IPS DF 19.7 (cell line): ENCODE measurements around the gene SPAG8.

Experiments
- DNase-seq: peaks from one replicate; pipeline ENCODE4 v3.0.0-alpha.2; 2013; ENCODE audit warnings: low read depth, low spot score

SPAG8 gene, protein sequence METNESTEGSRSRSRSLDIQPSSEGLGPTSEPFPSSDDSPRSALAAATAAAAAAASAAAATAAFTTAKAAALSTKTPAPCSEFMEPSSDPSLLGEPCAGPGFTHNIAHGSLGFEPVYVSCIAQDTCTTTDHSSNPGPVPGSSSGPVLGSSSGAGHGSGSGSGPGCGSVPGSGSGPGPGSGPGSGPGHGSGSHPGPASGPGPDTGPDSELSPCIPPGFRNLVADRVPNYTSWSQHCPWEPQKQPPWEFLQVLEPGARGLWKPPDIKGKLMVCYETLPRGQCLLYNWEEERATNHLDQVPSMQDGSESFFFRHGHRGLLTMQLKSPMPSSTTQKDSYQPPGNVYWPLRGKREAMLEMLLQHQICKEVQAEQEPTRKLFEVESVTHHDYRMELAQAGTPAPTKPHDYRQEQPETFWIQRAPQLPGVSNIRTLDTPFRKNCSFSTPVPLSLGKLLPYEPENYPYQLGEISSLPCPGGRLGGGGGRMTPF

GRCh38 chr9:35812025-35812602, at the start of gene SPAG8:
SPAG8 (minus strand) TSS chr9:35812262; CDS start chr9:35812147, 115 bp downstream.
- DNase-seq: peak; percentile 95

GRCh38 chr9:35861161-35861897, 49.3 kb upstream of the SPAG8 start:
- no peak for DNase-seq

DNA sequence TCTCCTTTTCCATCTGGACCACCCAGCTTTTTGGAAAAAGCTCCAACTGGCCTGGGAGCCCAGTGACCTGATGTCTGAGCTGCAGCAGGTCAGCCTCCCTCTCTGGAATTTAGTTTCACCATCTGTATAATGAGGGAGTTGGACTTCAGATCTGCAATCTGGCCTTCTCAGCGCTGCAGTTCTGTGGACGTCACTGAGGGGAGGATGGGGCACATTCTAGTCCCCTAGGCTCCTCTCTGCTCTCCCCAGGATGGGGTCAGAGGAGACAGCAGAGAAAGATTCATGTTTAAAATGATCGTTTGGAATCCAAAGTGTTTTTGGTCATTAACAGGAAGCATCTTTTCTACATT, 47.9 kb upstream of the SPAG8 start:
- no peak for DNase-seq

- no peak for DNase-seq
Measured at GRCh38 chr9:35859310-35859989, 47.4 kb upstream of the SPAG8 start.

GRCh38 chr9:35858458-35858857, 46.4 kb upstream of the SPAG8 start:
- no peak for DNase-seq

DNA sequence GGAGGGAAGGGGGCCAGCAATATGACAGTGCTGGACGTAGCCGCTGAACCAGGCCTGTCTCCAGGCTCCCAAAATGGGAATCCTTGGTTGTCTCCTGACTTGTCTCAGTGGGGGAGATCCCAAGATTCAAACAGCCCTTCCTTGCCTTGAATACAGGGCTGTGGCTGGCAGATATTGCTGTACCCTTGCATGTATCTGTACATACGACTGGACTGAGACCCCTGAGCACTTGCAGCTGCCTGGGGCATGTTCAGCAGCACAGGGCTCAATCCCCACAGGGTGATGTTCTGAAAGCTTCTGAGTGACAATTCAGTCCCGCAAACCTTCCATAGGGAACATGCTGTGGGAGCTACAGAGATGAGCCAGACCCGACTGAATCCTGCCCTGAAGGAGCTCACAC, 44.8 kb upstream of the SPAG8 start:
- DNase-seq: no peak

- DNase-seq: no peak
Measured at GRCh38 chr9:35856206-35856605, 44.1 kb upstream of the SPAG8 start.

- no peak for DNase-seq
Measured at GRCh38 chr9:35854091-35854762, 42.2 kb upstream of the SPAG8 start.

DNA sequence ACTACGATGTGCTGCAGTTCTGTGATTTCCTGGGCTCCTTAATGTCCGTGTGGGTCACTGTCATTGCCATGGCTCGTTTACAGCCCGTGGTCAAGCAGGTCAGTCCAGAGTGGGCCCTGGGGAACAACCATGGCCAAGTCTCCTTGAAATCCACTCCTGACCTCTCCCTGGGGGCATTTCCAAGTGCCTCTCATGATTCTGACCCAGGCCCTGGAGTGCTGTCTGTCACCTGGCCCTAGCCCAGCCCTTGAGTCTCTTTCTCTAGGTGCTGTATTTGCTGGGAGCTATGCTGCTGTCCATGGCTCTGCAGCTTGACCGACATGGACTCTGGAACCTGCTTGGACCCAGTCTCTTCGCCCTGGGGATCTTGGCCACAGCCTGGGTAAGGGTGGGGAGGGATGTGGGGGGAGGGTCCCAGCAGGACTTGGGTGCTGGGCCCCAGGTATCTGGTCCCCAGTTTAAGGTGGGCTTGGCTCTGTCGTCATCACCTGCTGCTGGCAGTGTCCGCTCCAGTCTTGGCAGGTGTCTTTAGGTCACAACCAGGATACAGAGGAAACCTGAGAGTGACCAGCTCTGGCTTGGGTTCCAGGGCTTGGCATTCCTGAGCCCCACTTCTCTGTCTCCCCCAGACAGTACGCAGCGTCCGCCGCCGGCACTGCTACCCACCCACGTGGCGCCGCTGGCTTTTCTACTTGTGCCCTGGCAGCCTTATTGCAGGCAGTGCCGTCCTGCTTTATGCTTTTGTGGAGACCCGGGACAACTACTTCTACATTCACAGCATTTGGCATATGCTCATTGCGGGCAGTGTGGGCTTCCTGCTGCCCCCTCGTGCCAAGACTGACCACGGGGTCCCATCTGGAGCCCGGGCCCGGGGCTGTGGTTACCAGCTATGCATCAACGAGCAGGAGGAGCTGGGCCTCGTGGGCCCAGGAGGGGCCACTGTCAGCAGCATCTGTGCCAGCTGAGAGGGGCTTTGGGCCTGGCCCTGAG, 41.1 kb upstream of the SPAG8 start:
- no peak for DNase-seq

GRCh38 chr9:35852267-35852815, 40.3 kb upstream of the SPAG8 start:
- DNase-seq: no peak

DNA sequence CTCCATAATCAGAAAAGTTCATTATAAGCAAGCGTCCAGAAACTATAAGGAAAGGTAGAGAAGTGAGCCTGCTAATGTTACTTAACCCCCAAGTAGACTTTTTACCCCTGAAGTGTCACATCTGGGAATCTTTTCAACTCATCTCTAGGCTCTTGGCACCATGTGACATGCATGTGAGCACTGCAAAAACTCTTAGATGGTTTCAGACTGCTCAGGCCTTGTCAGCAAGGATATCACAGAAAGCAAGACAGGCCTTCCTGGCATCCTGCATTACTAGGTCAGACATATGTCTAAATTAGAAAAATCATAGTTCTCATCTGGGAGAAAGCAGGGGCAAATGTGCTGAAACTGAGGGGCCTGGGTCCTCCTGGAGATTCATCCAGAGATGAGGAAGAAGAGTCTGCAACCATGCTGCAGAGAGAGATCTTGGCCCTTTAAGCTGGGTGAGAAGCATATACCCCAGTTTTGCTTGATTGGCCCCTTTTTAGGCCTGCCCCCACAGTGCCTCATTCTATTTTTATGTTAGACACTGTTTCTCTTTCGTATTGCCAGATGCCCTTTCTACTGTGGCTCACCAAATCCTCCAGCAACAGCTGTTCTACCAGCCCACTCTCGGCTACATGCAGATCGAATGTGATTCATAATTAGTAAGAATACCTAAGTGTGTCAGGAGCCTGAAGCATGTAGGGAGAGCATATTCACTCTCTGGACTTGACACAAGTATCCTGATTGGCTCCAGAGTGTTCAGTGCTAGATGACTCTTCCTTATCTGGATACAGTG, 35.9 kb upstream of the SPAG8 start:
- DNase-seq: no peak

GRCh38 chr9:35845824-35846771, 34.0 kb upstream of the SPAG8 start:
- no peak for DNase-seq

- DNase-seq: no peak
Measured at GRCh38 chr9:35844628-35845270, 32.7 kb upstream of the SPAG8 start.

- DNase-seq: no peak
Measured at GRCh38 chr9:35842795-35843194, 30.7 kb upstream of the SPAG8 start.

- DNase-seq: no peak
Measured at GRCh38 chr9:35842020-35842745, 30.1 kb upstream of the SPAG8 start.

GRCh38 chr9:35841645-35841900, 29.5 kb upstream of the SPAG8 start:
- DNase-seq: no peak
